Measurements from ENCODE around the gene IFITM10. TPM values are rescaled to one million over a fixed set of nuclear protein-coding genes. Genes with fewer than 3 reads are reported as not detected.
"Not testable (repeated sequence)": the region's sequence is repeated elsewhere in the genome, so short reads cannot be mapped to it uniquely, and the experiment has no call there.

The IFITM10 gene
- total RNA-seq, 1 experiment from 2014 or later: not detected

DNA sequence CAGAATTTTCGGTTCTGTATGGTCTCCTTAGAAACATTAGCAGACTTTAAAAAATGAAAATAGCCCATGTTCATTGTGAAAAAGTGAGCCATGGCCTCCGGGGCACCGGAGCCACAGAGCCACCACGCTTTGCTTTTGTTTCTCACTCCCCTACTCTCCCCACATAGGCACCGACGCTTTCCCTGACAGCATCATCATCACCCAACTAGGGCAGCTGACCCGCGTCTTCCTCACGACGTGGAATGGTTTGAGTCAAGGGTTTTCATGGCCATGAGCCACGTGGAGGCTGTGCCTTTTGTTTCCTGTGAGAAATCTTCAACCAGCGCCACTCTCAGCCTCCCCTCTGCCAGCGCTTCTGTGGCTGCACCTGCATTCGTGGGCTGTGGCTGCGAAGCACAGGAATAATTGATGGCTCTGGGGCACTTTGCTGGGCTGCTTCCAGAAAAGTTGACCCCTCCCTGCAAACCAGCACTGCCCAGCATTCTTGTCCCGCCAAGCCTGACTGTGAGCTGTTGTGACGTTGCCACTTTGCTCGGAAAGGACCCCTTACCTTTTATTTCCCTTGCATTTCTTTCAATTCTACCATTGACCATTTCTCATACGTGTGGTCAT is 62.0 kb downstream of the IFITM10 start:
- intact Hi-C loops (cut with micrococcal nuclease; ENCODE audit: unreplicated experiment); H3K27me3 ChIP-seq (replicated peaks; ENCODE audit: insufficient read depth, low read depth, low read length, poor library complexity); H3K4me3 ChIP-seq (ENCODE audit: low read depth, low read length, poor library complexity, severe bottlenecking); H3K36me3 ChIP-seq (ENCODE audit: insufficient read depth, low read length, poor library complexity, severe bottlenecking); POLR2A ChIA-PET (ENCODE audit: low non-redundant PET); DNase-seq (ENCODE audit: low spot score); H3K4me1 ChIP-seq (ENCODE audit: insufficient read depth, low read length, poor library complexity, severe bottlenecking); H3K27ac ChIP-seq (ENCODE audit: low read depth, low read length, poor library complexity, severe bottlenecking); H3K9me3 ChIP-seq (ENCODE audit: low read depth, low read length, poor library complexity, severe bottlenecking); CTCF ChIA-PET; BruUV-seq (replicated peaks): not testable (repeated sequence)

- H3K9me3 ChIP-seq (ENCODE audit: low read depth, low read length, poor library complexity, severe bottlenecking); H3K27ac ChIP-seq (ENCODE audit: low read depth, low read length, poor library complexity, severe bottlenecking); H3K4me1 ChIP-seq (ENCODE audit: insufficient read depth, low read length, poor library complexity, severe bottlenecking); DNase-seq (ENCODE audit: low spot score); BruUV-seq (replicated peaks); H3K4me3 ChIP-seq (ENCODE audit: low read depth, low read length, poor library complexity, severe bottlenecking); H3K36me3 ChIP-seq (ENCODE audit: insufficient read depth, low read length, poor library complexity, severe bottlenecking); POLR2A ChIA-PET (ENCODE audit: low non-redundant PET); CTCF ChIA-PET; H3K27me3 ChIP-seq (replicated peaks; ENCODE audit: insufficient read depth, low read depth, low read length, poor library complexity); intact Hi-C loops (cut with micrococcal nuclease; ENCODE audit: unreplicated experiment): not testable (repeated sequence)
Measured at GRCh38 chr11:1686220-1686619, 64.2 kb downstream of the IFITM10 start.

DNA sequence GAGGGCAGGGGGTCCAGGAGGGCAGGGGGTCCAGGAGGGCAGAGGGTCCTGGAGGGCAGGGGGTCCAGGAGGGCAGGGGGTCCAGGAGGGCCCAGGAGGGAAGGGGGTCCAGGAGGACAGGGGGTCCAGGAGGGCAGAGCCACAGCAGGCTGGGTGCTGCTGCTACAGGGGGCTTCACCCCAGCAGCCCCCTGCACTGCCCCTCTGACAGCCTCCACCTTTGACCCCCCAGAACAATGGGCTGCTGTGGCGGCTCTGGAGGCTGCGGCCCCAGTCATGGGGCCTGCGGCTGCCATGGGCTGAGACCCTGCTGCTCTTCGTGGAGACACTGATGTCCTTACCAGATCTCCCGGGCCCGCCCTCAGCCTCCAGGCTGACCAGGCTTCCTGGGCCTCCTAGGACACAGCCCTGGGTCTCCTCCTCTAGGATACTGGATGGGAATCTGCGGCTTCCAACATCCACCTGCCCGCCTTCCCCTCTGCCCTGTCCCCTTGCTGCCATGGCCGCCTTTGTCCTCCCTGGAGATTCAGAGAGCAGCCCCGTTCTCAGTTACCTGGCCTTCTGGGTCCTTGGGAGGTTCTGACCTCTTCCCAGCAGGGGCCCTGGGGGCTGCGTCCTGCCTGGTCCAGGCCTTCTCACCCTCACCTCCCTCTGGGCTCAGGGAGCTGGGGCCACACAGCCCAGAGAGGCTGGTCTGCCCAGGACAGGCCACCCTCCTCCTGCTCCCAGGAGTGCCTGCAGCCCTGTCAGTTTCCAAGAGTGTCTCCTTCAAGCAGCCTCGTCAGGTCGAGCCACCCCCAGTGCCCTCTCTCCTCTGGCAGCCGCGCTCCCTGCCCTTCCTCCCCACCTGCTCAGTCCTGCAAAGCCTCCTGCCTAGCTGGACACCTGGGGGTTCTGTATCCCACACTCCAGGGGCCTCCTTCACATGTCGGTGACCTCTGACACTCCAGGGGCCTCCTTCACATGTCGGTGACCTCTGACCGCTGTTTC is 65.2 kb downstream of the IFITM10 start:
- H3K4me3 ChIP-seq (ENCODE audit: low read depth, low read length, poor library complexity, severe bottlenecking); H3K27ac ChIP-seq (ENCODE audit: low read depth, low read length, poor library complexity, severe bottlenecking); H3K9me3 ChIP-seq (ENCODE audit: low read depth, low read length, poor library complexity, severe bottlenecking); H3K27me3 ChIP-seq (replicated peaks; ENCODE audit: insufficient read depth, low read depth, low read length, poor library complexity); DNase-seq (ENCODE audit: low spot score); H3K4me1 ChIP-seq (ENCODE audit: insufficient read depth, low read length, poor library complexity, severe bottlenecking); POLR2A ChIA-PET (ENCODE audit: low non-redundant PET); BruUV-seq (replicated peaks); CTCF ChIA-PET; H3K36me3 ChIP-seq (ENCODE audit: insufficient read depth, low read length, poor library complexity, severe bottlenecking); intact Hi-C loops (cut with micrococcal nuclease; ENCODE audit: unreplicated experiment): not testable (repeated sequence)

DNA sequence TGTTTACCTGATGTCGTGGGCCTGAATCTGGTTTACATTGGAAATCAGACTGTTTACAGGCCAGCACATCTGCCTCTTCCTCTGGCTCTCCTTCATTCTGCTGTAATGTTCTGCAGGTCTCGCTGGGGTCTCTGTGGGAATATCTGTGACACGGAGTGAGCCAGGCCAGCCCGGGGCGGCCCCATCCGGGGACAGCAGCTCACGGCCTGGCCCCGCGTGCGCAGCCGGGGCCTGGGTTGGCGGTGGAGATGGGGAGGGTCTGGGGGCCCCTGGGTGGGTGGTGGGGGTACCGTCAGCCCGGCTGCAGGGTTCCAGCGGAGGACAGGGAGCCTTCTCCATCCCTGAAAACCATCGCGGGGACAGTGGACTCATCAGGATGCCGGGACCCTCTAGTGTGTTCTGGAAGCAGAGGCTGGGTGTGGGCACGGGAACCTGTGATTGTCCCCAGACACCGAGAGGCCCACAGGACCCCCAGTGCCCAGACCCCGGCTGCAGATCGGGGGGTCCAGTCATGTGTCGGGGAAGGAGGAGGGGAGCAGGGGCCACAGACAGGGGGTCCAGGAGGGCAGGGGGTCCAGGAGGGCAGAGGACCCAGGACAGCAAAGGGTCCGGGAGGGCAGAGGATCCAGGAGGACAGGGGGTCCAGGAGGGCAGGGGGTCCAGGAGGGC is 66.4 kb downstream of the IFITM10 start:
- DNase-seq (ENCODE audit: low spot score); H3K36me3 ChIP-seq (ENCODE audit: insufficient read depth, low read length, poor library complexity, severe bottlenecking); H3K9me3 ChIP-seq (ENCODE audit: low read depth, low read length, poor library complexity, severe bottlenecking); BruUV-seq (replicated peaks); CTCF ChIA-PET; POLR2A ChIA-PET (ENCODE audit: low non-redundant PET); H3K4me3 ChIP-seq (ENCODE audit: low read depth, low read length, poor library complexity, severe bottlenecking); H3K27me3 ChIP-seq (replicated peaks; ENCODE audit: insufficient read depth, low read depth, low read length, poor library complexity); H3K4me1 ChIP-seq (ENCODE audit: insufficient read depth, low read length, poor library complexity, severe bottlenecking); intact Hi-C loops (cut with micrococcal nuclease; ENCODE audit: unreplicated experiment); H3K27ac ChIP-seq (ENCODE audit: low read depth, low read length, poor library complexity, severe bottlenecking): not testable (repeated sequence)

DNA sequence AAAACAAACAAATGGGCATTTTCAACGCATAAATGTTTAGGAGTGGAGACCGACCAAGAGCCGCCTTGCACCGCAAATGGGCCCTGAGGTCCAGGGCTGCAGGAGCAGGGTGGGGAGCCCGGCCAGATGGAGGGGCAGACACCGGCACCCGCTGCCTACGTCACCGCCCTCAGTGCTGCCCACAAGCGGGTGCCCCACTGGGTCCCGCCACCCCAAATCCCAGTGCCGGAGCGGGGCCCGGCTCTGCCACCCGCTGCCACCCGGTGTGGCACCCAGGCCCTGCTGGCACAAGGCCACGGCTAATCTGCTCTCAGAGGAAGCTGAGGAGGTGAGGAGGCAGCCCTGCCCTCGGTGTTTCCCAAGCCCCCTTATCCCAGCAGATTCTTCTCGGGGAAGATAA is 67.2 kb downstream of the IFITM10 start:
- H3K36me3 ChIP-seq (ENCODE audit: insufficient read depth, low read length, poor library complexity, severe bottlenecking); intact Hi-C loops (cut with micrococcal nuclease; ENCODE audit: unreplicated experiment); DNase-seq (ENCODE audit: low spot score); BruUV-seq (replicated peaks); H3K27ac ChIP-seq (ENCODE audit: low read depth, low read length, poor library complexity, severe bottlenecking); H3K9me3 ChIP-seq (ENCODE audit: low read depth, low read length, poor library complexity, severe bottlenecking); H3K27me3 ChIP-seq (replicated peaks; ENCODE audit: insufficient read depth, low read depth, low read length, poor library complexity); H3K4me3 ChIP-seq (ENCODE audit: low read depth, low read length, poor library complexity, severe bottlenecking); H3K4me1 ChIP-seq (ENCODE audit: insufficient read depth, low read length, poor library complexity, severe bottlenecking): not testable (repeated sequence)
- ChIA-PET CTCF (interaction anchor here (0.6 kb wide), 1 partner anchor 468 kb away, joined by 4 read pairs; no protein-coding TSS in a partner anchor), POLR2A (ENCODE audit: low non-redundant PET) (interaction anchor here (0.6 kb wide), 1 partner anchor 458 kb away, joined by 3 read pairs; no protein-coding TSS in a partner anchor)

Other genes starting within 250 kb of the IFITM10 start
- 0.70 and 1.9 TPM in 2 replicates for gene DUSP8, start 178.3 kb downstream of the IFITM10 start, total RNA-seq (2021)
- gene KRTAP5-1, start 165.3 kb downstream of the IFITM10 start, total RNA-seq (2021): not detected in 2 replicates
- gene KRTAP5-2, start 152.3 kb downstream of the IFITM10 start, total RNA-seq (2021): not detected in 2 replicates
- not detected in 2 replicates for gene KRTAP5-3, start 142.1 kb downstream of the IFITM10 start, total RNA-seq (2021)
- not detected in 2 replicates for gene KRTAP5-4, start 128.5 kb downstream of the IFITM10 start, total RNA-seq (2021)
- not detected in 2 replicates for gene KRTAP5-5, start 120.8 kb downstream of the IFITM10 start, total RNA-seq (2021)
- not detected in 2 replicates for gene KRTAP5-6, start 53.4 kb downstream of the IFITM10 start, total RNA-seq (2021)
- 144 and 159 TPM in 2 replicates for gene CTSD, start 13.3 kb upstream of the IFITM10 start, total RNA-seq (2021)
- gene SYT8, start 84.4 kb upstream of the IFITM10 start, total RNA-seq (2021): not detected in 2 replicates
- gene TNNI2, start 88.4 kb upstream of the IFITM10 start, total RNA-seq (2021): not detected in 2 replicates
- not detected in 2 replicates for gene LSP1, start 102.5 kb upstream of the IFITM10 start, total RNA-seq (2021)
- gene PRR33, start 141.3 kb upstream of the IFITM10 start, total RNA-seq (2021): not detected in 2 replicates
- not detected in 2 replicates for gene TNNT3, start 169.1 kb upstream of the IFITM10 start, total RNA-seq (2021)
- 83.8 and 92.4 TPM in 2 replicates for gene MRPL23, start 196.7 kb upstream of the IFITM10 start, total RNA-seq (2021)
- gene H19, start 247.2 kb upstream of the IFITM10 start, total RNA-seq (2021): not detected in 2 replicates

All from A673 (cell line).